ENCODE results near the gene VARS1.
"Not testable (repeated sequence)": the region's sequence is repeated elsewhere in the genome, so short reads cannot be mapped to it uniquely, and the experiment has no call there.

The VARS1 gene

DNA sequence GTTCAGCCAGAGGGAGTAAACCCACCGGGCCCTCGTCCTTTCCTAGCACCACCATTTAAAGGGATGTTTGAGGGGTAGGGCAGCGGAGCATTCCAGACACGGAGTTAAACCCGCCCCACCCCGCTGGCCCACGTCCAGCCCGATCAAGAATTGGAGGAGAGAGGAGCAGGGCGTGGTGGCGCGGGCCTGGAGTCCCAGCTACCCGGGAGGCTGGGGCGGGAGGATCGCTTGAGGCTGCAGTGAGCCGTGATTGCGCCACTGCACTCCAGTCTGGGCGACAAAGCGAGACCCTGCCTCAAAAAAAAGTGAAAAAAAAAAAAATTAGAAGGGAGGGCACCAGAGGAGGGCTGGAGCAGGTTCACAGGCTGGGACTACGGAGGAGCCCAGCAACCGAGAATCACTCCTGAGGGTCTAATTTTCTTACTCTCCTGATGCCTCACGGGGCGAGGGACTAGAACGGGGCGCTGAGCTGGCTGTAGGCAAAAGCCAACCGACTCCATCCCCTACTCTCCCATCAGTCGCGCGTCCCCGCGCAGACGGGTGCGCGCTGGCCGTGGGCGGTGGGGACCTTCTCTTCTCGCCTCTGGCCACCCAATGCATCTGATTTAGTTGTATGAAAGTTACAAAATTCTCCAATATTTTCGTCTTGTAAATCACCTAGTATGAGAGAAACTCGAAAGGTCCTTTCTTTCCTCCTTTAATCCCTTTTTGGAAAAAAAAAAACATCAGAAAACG, 25.9 kb upstream of the VARS1 start:
- TF ChIP-seq, protein P1, sequence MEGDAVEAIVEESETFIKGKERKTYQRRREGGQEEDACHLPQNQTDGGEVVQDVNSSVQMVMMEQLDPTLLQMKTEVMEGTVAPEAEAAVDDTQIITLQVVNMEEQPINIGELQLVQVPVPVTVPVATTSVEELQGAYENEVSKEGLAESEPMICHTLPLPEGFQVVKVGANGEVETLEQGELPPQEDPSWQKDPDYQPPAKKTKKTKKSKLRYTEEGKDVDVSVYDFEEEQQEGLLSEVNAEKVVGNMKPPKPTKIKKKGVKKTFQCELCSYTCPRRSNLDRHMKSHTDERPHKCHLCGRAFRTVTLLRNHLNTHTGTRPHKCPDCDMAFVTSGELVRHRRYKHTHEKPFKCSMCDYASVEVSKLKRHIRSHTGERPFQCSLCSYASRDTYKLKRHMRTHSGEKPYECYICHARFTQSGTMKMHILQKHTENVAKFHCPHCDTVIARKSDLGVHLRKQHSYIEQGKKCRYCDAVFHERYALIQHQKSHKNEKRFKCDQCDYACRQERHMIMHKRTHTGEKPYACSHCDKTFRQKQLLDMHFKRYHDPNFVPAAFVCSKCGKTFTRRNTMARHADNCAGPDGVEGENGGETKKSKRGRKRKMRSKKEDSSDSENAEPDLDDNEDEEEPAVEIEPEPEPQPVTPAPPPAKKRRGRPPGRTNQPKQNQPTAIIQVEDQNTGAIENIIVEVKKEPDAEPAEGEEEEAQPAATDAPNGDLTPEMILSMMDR (IDR thresholded peaks at IDR 0.05; ENCODE audit: control extremely low read depth, extremely low read depth, low read depth, missing control alignments) = no peak
- DNase-seq (ENCODE audit: extremely low spot score) = peak; percentile 70
- POLR2A ChIA-PET = interaction anchor here (0.6 kb wide), 1 partner anchor 45 kb away, joined by 5 read pairs; no protein-coding TSS in a partner anchor
- CTCF ChIA-PET = interaction anchor here (1.2 to 2.1 kb wide), 2 partner anchors 13 to 52 kb away, joined by 3 to 5 read pairs; no protein-coding TSS in a partner anchor

GRCh38 chr6:31820399-31820798, 24.8 kb upstream of the VARS1 start:
- ChIA-PET POLR2A (interaction anchor here (0.7 kb wide), 1 partner anchor 130 kb away, joined by 10 read pairs; no protein-coding TSS in a partner anchor), CTCF (interaction anchor here (1.2 to 2.1 kb wide), 2 partner anchors 14 to 17 kb away, joined by 3 to 7 read pairs; partner anchors contain the start of gene LSM2)

DNA sequence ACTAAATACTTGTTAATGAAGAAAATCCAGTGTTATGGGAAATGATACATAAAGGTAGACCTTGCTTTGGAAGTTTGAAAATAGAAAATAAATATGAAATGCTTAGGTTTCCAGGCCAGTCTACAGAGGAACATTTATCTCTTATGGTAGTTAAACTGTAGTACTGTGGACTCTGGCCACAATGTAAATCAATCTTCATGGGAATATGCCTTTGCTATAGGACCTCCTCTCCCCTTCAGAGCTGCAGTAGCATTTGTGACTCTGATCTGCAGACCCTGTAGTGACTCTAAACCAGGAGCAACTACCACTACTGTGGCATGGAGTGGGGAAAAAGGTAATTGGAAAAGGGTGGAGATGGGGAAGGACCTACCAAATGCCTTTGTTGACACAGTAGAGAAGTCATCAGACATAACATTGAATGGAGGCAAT, 24.3 kb upstream of the VARS1 start:
- TF ChIP-seq, protein P1 (IDR thresholded peaks at IDR 0.05; ENCODE audit: control extremely low read depth, extremely low read depth, low read depth, missing control alignments) = no peak
- CTCF ChIA-PET = interaction anchor here (1.2 to 2.1 kb wide), 2 partner anchors 13 to 16 kb away, joined by 3 to 7 read pairs; partner anchors contain the start of gene LSM2
- no peak for DNase-seq (ENCODE audit: extremely low spot score)
- POLR2A ChIA-PET = interaction anchor here (0.7 kb wide), 1 partner anchor 130 kb away, joined by 10 read pairs; no protein-coding TSS in a partner anchor

More at GRCh38 chr6:31820399-31820798, 24.8 kb upstream of the VARS1 start:
- DNase-seq (ENCODE audit: extremely low spot score) = not testable (repeated sequence)

DNA sequence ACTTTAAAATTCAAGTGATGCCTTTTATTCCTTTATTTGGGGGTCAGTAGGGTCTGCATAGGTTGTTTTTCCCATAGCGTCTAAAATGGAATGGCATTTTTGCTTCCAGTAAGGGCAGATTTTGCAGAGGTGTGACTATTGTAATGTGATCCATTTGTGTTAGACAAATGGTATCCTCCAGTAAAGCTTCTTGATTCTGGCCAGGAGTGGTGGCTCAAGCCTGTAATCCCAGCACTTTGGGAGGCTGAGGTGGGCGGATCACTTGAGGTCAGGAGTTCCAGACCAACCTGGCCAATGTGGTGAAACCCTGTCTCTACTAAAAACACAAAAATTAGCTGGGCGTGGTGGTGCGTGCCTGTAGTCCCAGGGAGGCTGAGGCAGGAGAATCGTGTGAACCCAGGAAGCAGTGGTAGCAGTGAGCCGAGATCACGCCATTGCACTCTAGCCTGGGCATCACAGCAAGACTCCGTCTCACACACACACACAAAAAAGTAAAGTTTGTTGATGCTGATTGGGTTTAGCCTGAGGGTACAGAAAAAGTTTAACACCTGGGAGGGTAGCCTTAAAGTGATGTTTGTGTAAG, 22.5 kb upstream of the VARS1 start:
- POLR2A ChIA-PET = interaction anchor here (1.1 to 1.5 kb wide), 2 partner anchors 8 to 17 kb away, joined by 4 read pairs; no protein-coding TSS in a partner anchor
- DNase-seq (ENCODE audit: extremely low spot score); CTCF ChIA-PET: not testable (repeated sequence)

GRCh38 chr6:31817133-31817928, 21.8 kb upstream of the VARS1 start:
- CTCF ChIA-PET = not testable (repeated sequence)

GRCh38 chr6:31815025-31815838, 19.7 kb upstream of the VARS1 start, which contains the start of the genes HSPA1A and HSPA1L:
TSS of gene HSPA1A (plus strand) at chr6:31815543. CDS start at chr6:31815757, 214 bp downstream.
TSS of gene HSPA1L (minus strand) at chr6:31815283. CDS start at chr6:31811972, 3,311 bp downstream.
- TF ChIP-seq, protein P1 (IDR thresholded peaks at IDR 0.05; ENCODE audit: control extremely low read depth, extremely low read depth, low read depth, missing control alignments) = no peak

More at GRCh38 chr6:31817133-31817928, 21.8 kb upstream of the VARS1 start:
- not testable (repeated sequence) for DNase-seq (ENCODE audit: extremely low spot score)
- POLR2A ChIA-PET = interaction anchor here (1.1 to 1.5 kb wide), 2 partner anchors 9 to 18 kb away, joined by 4 read pairs; no protein-coding TSS in a partner anchor

GRCh38 chr6:31814677-31815024, 19.1 kb upstream of the VARS1 start:
- TF ChIP-seq, protein P1 (IDR thresholded peaks at IDR 0.05; ENCODE audit: control extremely low read depth, extremely low read depth, low read depth, missing control alignments) = no peak
- ChIA-PET POLR2A (interaction anchor here (0.5 to 2.0 kb wide), 15 partner anchors 8 to 321 kb away, joined by 3 to 39 read pairs (median 4); partner anchors contain the start of genes HSPA1B and LSM2), CTCF (interaction anchor here (0.7 to 2.3 kb wide), 7 partner anchors 8 to 45 kb away, joined by 3 to 9 read pairs (median 4); partner anchors contain the start of gene LSM2)
- DNase-seq (ENCODE audit: extremely low spot score) = peak; percentile 80

More at GRCh38 chr6:31815025-31815838, 19.7 kb upstream of the VARS1 start, which contains the start of the genes HSPA1A and HSPA1L:
- ChIA-PET POLR2A (interaction anchor here (0.6 to 2.0 kb wide), 22 partner anchors 9 to 320 kb away, joined by 3 to 39 read pairs (median 4); partner anchors contain the start of genes C6orf47, HSPA1B, LSM2 and VARS1), CTCF (interaction anchor here (0.8 to 1.7 kb wide), 6 partner anchors 8 to 134 kb away, joined by 3 to 9 read pairs (median 4); partner anchors contain the start of genes LSM2 and LY6G5C)
- peak; percentile 86 for DNase-seq (ENCODE audit: extremely low spot score)
